Astrocyte (in vitro differentiated cells and primary cell): Measurements from ENCODE around the gene PRKRA.
"Not testable (repeated sequence)": the region's sequence is repeated elsewhere in the genome, so short reads cannot be mapped to it uniquely, and the experiment has no call there.

Source experiments
- EZH2 ChIP-seq: IDR thresholded peaks from 2 replicates; pipeline ENCODE4 v1.6.1; 2012; ENCODE audit warnings: mild to moderate bottlenecking, low read length, inconsistent platforms; ENCODE audit not compliant: insufficient read depth
- TF ChIP-seq, protein P1 (sequence below): IDR thresholded peaks from 2 replicates; pipeline ENCODE4 v1.5.1; 2011; ENCODE audit warnings: low read depth, mild to moderate bottlenecking, inconsistent platforms, low read length, moderate library complexity; ENCODE audit not compliant: insufficient read depth

DNA sequence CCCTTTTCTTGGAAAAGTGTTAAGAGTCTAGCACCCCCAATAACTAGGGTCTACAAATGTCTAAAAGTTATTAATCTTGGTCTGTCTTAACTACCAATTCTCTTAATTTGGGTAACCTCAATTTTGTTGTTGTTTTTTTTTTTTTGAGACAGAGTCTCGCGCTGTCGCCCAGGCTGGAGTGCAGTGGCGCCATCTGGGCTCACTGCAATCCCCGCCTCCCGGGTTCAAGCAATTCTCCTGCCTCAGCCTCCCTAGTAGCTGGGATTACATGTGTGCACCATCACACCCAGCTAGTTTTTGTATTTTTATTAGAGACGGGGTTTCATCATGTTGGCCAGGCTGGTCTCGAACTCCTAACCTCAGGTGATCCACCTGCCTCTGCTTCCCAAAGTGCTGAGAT is 38.5 kb downstream of the PRKRA start:
- TF ChIP-seq, protein P1, sequence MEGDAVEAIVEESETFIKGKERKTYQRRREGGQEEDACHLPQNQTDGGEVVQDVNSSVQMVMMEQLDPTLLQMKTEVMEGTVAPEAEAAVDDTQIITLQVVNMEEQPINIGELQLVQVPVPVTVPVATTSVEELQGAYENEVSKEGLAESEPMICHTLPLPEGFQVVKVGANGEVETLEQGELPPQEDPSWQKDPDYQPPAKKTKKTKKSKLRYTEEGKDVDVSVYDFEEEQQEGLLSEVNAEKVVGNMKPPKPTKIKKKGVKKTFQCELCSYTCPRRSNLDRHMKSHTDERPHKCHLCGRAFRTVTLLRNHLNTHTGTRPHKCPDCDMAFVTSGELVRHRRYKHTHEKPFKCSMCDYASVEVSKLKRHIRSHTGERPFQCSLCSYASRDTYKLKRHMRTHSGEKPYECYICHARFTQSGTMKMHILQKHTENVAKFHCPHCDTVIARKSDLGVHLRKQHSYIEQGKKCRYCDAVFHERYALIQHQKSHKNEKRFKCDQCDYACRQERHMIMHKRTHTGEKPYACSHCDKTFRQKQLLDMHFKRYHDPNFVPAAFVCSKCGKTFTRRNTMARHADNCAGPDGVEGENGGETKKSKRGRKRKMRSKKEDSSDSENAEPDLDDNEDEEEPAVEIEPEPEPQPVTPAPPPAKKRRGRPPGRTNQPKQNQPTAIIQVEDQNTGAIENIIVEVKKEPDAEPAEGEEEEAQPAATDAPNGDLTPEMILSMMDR: not testable (repeated sequence)
- not testable (repeated sequence) for TF ChIP-seq EZH2
